ENCODE data around the gene KCND2. TPM values are rescaled to one million over a fixed set of nuclear protein-coding genes. Genes with fewer than 3 reads are reported as not detected.

KCND2 gene
- polyA plus RNA-seq, 4 donors = 0.22 to 0.28 TPM; not detected in 2

DNA sequence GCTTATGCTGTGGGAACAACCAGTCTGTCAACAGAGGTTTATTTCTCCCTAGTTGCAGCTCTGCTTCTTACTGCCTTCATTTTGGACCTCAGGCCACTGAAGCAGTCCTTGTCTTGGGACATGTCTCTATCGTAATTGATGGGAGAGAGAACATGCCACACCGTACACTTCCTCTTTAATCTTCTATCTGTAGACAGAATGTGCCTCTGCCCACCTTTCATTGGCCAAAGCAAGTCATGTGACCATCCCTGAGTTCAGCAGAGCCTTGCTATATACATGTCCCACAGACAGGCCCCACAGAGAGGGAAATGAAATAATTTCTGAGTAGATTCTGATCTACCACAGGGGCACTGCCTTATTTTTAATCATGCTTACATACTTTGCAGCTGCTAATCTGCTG is 98.0 kb downstream of the KCND2 start:
- no peak for FAIRE-seq
- WGBS, 3 donors = 68 to 74% (median 71%) methylated on average over 2 of the region's 2 CpGs
- Histone ChIP-seq H3K4me1 (ENCODE audit: control insufficient read depth in 3 of 3, insufficient read depth in 2 of 3, low read depth in 1 of 3, low read length in 2 of 3) (no peaks in the 10 kb centered on the region), H3K36me3 (ENCODE audit: control insufficient read depth in 3 of 3, insufficient read depth in 2 of 3, low read depth in 1 of 3, low read length in 3 of 3) (no peaks in the 10 kb centered on the region), H3K4me3 (ENCODE audit: low read depth in 1 of 3, low read length in 3 of 3) (no peak overlapping the region), H3K27ac (ENCODE audit: low read depth in 1 of 3, low read length in 2 of 3) (no peak overlapping the region), H3K9me3 (ENCODE audit: control insufficient read depth in 2 of 2, insufficient read depth in 1 of 2, low read depth in 1 of 2, low read length in 1 of 2) (no peaks in the 10 kb centered on the region), H3K27me3 (ENCODE audit: control insufficient read depth in 3 of 3, insufficient read depth in 3 of 3, low read length in 3 of 3) (no peaks in the 10 kb centered on the region)
- no peak for DNase-seq

- H3K36me3 ChIP-seq (ENCODE audit: control insufficient read depth in 3 of 3, insufficient read depth in 2 of 3, low read depth in 1 of 3, low read length in 3 of 3) = no peaks in the 10 kb centered on the region
- no peak overlapping the region for H3K27ac ChIP-seq (ENCODE audit: low read depth in 1 of 3, low read length in 2 of 3)
- H3K4me1 ChIP-seq (ENCODE audit: control insufficient read depth in 3 of 3, insufficient read depth in 2 of 3, low read depth in 1 of 3, low read length in 2 of 3) = no peaks in the 10 kb centered on the region
- no peak for DNase-seq
- H3K27me3 ChIP-seq (ENCODE audit: control insufficient read depth in 3 of 3, insufficient read depth in 3 of 3, low read length in 3 of 3) = no peaks in the 10 kb centered on the region
- H3K4me3 ChIP-seq (ENCODE audit: low read depth in 1 of 3, low read length in 3 of 3) = no peak overlapping the region
- no peaks in the 10 kb centered on the region for H3K9me3 ChIP-seq (ENCODE audit: control insufficient read depth in 2 of 2, insufficient read depth in 1 of 2, low read depth in 1 of 2, low read length in 1 of 2)
- FAIRE-seq = no peak
Measured at GRCh38 chr7:120373174-120373573, 100.2 kb downstream of the KCND2 start.

DNA sequence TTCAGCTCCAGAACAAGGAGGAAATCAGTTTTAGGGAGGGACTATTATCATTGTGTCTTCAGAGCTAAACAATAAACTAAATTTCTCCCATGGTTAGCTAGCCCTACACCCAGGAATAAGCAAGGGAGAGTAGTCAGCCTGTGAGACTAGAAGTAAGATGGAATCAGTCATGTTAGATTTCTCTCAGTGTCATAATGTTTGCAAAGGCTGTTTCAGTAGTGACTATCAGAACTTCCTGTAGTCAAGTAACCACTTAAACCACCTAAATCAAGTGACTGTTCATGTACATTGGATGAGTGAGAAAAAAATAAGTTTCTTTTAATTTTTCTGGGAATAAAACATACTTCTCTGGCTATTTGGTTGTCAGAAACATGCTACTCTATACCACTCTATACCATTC is 121.6 kb downstream of the KCND2 start:
- Histone ChIP-seq H3K36me3 (ENCODE audit: control insufficient read depth in 3 of 3, insufficient read depth in 2 of 3, low read depth in 1 of 3, low read length in 3 of 3) (no peaks in the 10 kb centered on the region), H3K27ac (ENCODE audit: low read depth in 1 of 3, low read length in 2 of 3) (no peak overlapping the region), H3K4me3 (ENCODE audit: low read depth in 1 of 3, low read length in 3 of 3) (no peak overlapping the region), H3K27me3 (ENCODE audit: control insufficient read depth in 3 of 3, insufficient read depth in 3 of 3, low read length in 3 of 3) (no peaks in the 10 kb centered on the region), H3K4me1 (ENCODE audit: control insufficient read depth in 3 of 3, insufficient read depth in 2 of 3, low read depth in 1 of 3, low read length in 2 of 3) (no peaks in the 10 kb centered on the region), H3K9me3 (ENCODE audit: control insufficient read depth in 2 of 2, insufficient read depth in 1 of 2, low read depth in 1 of 2, low read length in 1 of 2) (no peaks in the 10 kb centered on the region)
- DNase-seq (no peak), FAIRE-seq (no peak)

GRCh38 chr7:120395526-120396019 is 122.6 kb downstream of the KCND2 start:
- Histone ChIP-seq H3K27ac (ENCODE audit: low read depth in 1 of 3, low read length in 2 of 3) (no peak overlapping the region), H3K4me3 (ENCODE audit: low read depth in 1 of 3, low read length in 3 of 3) (no peak overlapping the region), H3K27me3 (ENCODE audit: control insufficient read depth in 3 of 3, insufficient read depth in 3 of 3, low read length in 3 of 3) (no peaks in the 10 kb centered on the region), H3K9me3 (ENCODE audit: control insufficient read depth in 2 of 2, insufficient read depth in 1 of 2, low read depth in 1 of 2, low read length in 1 of 2) (no peaks in the 10 kb centered on the region), H3K36me3 (ENCODE audit: control insufficient read depth in 3 of 3, insufficient read depth in 2 of 3, low read depth in 1 of 3, low read length in 3 of 3) (no peaks in the 10 kb centered on the region), H3K4me1 (ENCODE audit: control insufficient read depth in 3 of 3, insufficient read depth in 2 of 3, low read depth in 1 of 3, low read length in 2 of 3) (no peaks in the 10 kb centered on the region)
- WGBS, 3 donors = 38 to 63% (median 42%) methylated on average over 3 of the region's 3 CpGs
- FAIRE-seq (no peak), DNase-seq (no peak)

GRCh38 chr7:120398284-120399000 is 125.5 kb downstream of the KCND2 start:
- no peaks in the 10 kb centered on the region for H3K36me3 ChIP-seq (ENCODE audit: control insufficient read depth in 3 of 3, insufficient read depth in 2 of 3, low read depth in 1 of 3, low read length in 3 of 3)
- no peak overlapping the region for H3K4me3 ChIP-seq (ENCODE audit: low read depth in 1 of 3, low read length in 3 of 3)
- no peaks in the 10 kb centered on the region for H3K27me3 ChIP-seq (ENCODE audit: control insufficient read depth in 3 of 3, insufficient read depth in 3 of 3, low read length in 3 of 3)
- DNase-seq (no peak), FAIRE-seq (no peak)
- 72 to 87% (median 72%) methylated on average over 3 of the region's 3 CpGs for WGBS, 3 donors
- H3K4me1 ChIP-seq (ENCODE audit: control insufficient read depth in 3 of 3, insufficient read depth in 2 of 3, low read depth in 1 of 3, low read length in 2 of 3) = no peaks in the 10 kb centered on the region
- no peaks in the 10 kb centered on the region for H3K9me3 ChIP-seq (ENCODE audit: control insufficient read depth in 2 of 2, insufficient read depth in 1 of 2, low read depth in 1 of 2, low read length in 1 of 2)
- no peak overlapping the region for H3K27ac ChIP-seq (ENCODE audit: low read depth in 1 of 3, low read length in 2 of 3)

GRCh38 chr7:120400806-120401455 is 128.0 kb downstream of the KCND2 start:
- Histone ChIP-seq H3K9me3 (ENCODE audit: control insufficient read depth in 2 of 2, insufficient read depth in 1 of 2, low read depth in 1 of 2, low read length in 1 of 2) (no peaks in the 10 kb centered on the region), H3K4me1 (ENCODE audit: control insufficient read depth in 3 of 3, insufficient read depth in 2 of 3, low read depth in 1 of 3, low read length in 2 of 3) (no peaks in the 10 kb centered on the region), H3K27me3 (ENCODE audit: control insufficient read depth in 3 of 3, insufficient read depth in 3 of 3, low read length in 3 of 3) (no peaks in the 10 kb centered on the region), H3K36me3 (ENCODE audit: control insufficient read depth in 3 of 3, insufficient read depth in 2 of 3, low read depth in 1 of 3, low read length in 3 of 3) (no peaks in the 10 kb centered on the region), H3K27ac (ENCODE audit: low read depth in 1 of 3, low read length in 2 of 3) (no peak overlapping the region), H3K4me3 (ENCODE audit: low read depth in 1 of 3, low read length in 3 of 3) (no peak overlapping the region)
- DNase-seq (no peak), FAIRE-seq (no peak)
- 61 to 70% (median 61%) methylated on average over 2 of the region's 2 CpGs for WGBS, 3 donors

DNA sequence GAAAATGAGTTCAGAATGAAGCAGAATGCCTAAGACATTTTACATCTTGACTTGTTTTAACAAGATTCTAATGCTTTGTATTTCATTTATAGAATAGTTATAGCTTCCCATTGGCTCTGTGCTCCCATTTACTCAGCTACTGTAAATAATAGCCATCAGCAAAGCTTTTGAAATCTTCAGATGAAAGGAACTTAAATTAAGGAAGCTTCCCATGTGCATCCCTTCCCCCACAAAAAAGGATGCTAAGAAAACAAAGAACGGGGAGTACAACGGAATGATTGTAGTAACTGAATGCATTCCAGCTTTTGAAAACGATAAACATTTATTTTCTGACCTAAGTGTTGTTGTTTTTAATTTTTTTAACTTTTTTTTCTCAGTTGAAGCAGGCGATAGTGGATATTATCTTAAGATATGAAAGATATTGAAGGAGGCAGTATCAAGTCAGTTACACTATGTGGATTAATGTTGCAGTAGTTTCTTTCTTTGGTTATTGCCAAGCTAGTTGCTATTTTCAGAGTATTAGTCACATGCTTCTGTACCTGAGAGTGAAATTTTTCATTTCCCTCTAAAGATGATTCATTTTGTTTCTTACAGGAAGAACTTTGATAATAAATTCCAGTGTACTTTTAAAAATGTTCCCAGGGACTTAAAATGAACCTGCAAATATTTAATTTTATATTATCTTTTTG is 129.2 kb downstream of the KCND2 start:
- H3K9me3 ChIP-seq (ENCODE audit: control insufficient read depth in 2 of 2, insufficient read depth in 1 of 2, low read depth in 1 of 2, low read length in 1 of 2) = no peaks in the 10 kb centered on the region
- no peaks in the 10 kb centered on the region for H3K27me3 ChIP-seq (ENCODE audit: control insufficient read depth in 3 of 3, insufficient read depth in 3 of 3, low read length in 3 of 3)
- no peaks in the 10 kb centered on the region for H3K4me1 ChIP-seq (ENCODE audit: control insufficient read depth in 3 of 3, insufficient read depth in 2 of 3, low read depth in 1 of 3, low read length in 2 of 3)
- DNase-seq = no peak
- WGBS, 3 donors = 45 to 60% (median 53%) methylated on average over 4 of the region's 4 CpGs
- no peaks in the 10 kb centered on the region for H3K36me3 ChIP-seq (ENCODE audit: control insufficient read depth in 3 of 3, insufficient read depth in 2 of 3, low read depth in 1 of 3, low read length in 3 of 3)
- no peak overlapping the region for H3K27ac ChIP-seq (ENCODE audit: low read depth in 1 of 3, low read length in 2 of 3)
- no peak overlapping the region for H3K4me3 ChIP-seq (ENCODE audit: low read depth in 1 of 3, low read length in 3 of 3)
- no peak for FAIRE-seq

DNA sequence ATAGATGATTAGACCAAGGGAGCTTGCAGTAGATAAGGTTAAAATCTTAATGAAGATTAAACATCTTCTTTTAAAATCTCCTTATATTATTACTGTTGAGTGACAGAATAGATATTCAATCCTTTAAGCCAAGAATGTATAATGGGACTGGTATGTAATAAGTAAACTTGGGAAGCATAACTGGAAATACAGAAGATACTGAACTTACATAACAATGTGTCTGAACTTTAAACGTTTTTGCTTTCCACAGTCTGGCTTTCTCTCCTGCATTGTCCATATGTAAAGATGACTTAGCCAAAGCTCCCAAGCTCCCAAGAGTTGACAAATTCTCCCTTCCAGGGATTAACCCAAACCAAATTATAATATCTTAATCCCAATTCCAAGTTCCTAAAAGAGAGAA is 129.8 kb downstream of the KCND2 start:
- no peaks in the 10 kb centered on the region for H3K9me3 ChIP-seq (ENCODE audit: control insufficient read depth in 2 of 2, insufficient read depth in 1 of 2, low read depth in 1 of 2, low read length in 1 of 2)
- H3K27me3 ChIP-seq (ENCODE audit: control insufficient read depth in 3 of 3, insufficient read depth in 3 of 3, low read length in 3 of 3) = no peaks in the 10 kb centered on the region
- no peak for DNase-seq
- FAIRE-seq = no peak
- no peaks in the 10 kb centered on the region for H3K36me3 ChIP-seq (ENCODE audit: control insufficient read depth in 3 of 3, insufficient read depth in 2 of 3, low read depth in 1 of 3, low read length in 3 of 3)
- H3K4me3 ChIP-seq (ENCODE audit: low read depth in 1 of 3, low read length in 3 of 3) = no peak overlapping the region
- no peaks in the 10 kb centered on the region for H3K4me1 ChIP-seq (ENCODE audit: control insufficient read depth in 3 of 3, insufficient read depth in 2 of 3, low read depth in 1 of 3, low read length in 2 of 3)
- H3K27ac ChIP-seq (ENCODE audit: low read depth in 1 of 3, low read length in 2 of 3) = no peak overlapping the region
- 18 to 21% (median 19%) methylated on average over 1 of the region's 1 CpG for WGBS, 3 donors
